ENCODE measurements around the gene ZNF763.
A peak's percentile ranks its signal among the peaks of the same experiment; 100 is the strongest.
"Not testable (repeated sequence)": the region's sequence is repeated elsewhere in the genome, so short reads cannot be mapped to it uniquely, and the experiment has no call there.

ZNF763 gene

GRCh38 chr19:11944656-11945055 lies 20.2 kb upstream of the ZNF763 start:
- in situ Hi-C loops (cut with HindIII; ENCODE audit: low pct_unique_long_range_greater_than_20kb, low sequenced_read_pairs), result no loop called here
- no peak for TF ChIP-seq JUND (IDR thresholded peaks at IDR 0.05; ENCODE audit: low read depth)
- no peak for DNase-seq (ENCODE audit: low read depth in 1 of 2, low spot score in 1 of 2)

DNA sequence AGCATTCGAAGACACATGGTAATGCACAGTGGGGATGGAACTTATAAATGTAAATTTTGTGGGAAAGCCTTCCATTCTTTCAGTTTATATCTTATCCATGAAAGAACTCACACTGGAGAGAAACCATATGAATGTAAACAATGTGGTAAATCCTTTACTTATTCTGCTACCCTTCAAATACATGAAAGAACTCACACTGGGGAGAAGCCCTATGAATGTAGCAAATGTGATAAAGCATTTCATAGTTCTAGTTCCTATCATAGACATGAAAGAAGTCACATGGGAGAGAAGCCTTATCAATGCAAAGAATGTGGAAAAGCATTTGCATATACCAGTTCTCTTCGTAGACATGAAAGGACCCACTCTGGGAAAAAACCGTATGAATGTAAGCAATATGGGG lies 16.2 kb upstream of the ZNF763 start:
- no peak for DNase-seq (ENCODE audit: low read depth in 1 of 2, low spot score in 1 of 2)
- in situ Hi-C loops (cut with HindIII; ENCODE audit: low pct_unique_long_range_greater_than_20kb, low sequenced_read_pairs), result no loop called here
- TF ChIP-seq JUND (IDR thresholded peaks at IDR 0.05; ENCODE audit: low read depth), result no peak

- TF ChIP-seq JUND (IDR thresholded peaks at IDR 0.05; ENCODE audit: low read depth), result no peak
- in situ Hi-C loops (cut with HindIII; ENCODE audit: low pct_unique_long_range_greater_than_20kb, low sequenced_read_pairs), result no loop called here
- no peak for DNase-seq (ENCODE audit: low read depth in 1 of 2, low spot score in 1 of 2)
Observed at GRCh38 chr19:11949201-11949600, 15.6 kb upstream of the ZNF763 start.

GRCh38 chr19:11949614-11950080 lies 15.2 kb upstream of the ZNF763 start:
- DNase-seq (ENCODE audit: low read depth in 1 of 2, low spot score in 1 of 2); in situ Hi-C loops (cut with HindIII; ENCODE audit: low pct_unique_long_range_greater_than_20kb, low sequenced_read_pairs): not testable (repeated sequence)

GRCh38 chr19:11950312-11950711 lies 14.5 kb upstream of the ZNF763 start:
- TF ChIP-seq JUND (IDR thresholded peaks at IDR 0.05; ENCODE audit: low read depth), result no peak
- in situ Hi-C loops (cut with HindIII; ENCODE audit: low pct_unique_long_range_greater_than_20kb, low sequenced_read_pairs), result no loop called here

GRCh38 chr19:11963566-11964355 lies 1.1 kb upstream of the ZNF763 start:
- TF ChIP-seq JUND (IDR thresholded peaks at IDR 0.05; ENCODE audit: low read depth), result no peak
- DNase-seq (ENCODE audit: low read depth in 1 of 2, low spot score in 1 of 2), result peak; percentile 21 to 73
- in situ Hi-C loops (cut with HindIII; ENCODE audit: low pct_unique_long_range_greater_than_20kb, low sequenced_read_pairs), result no loop called here

More at GRCh38 chr19:11950312-11950711, 14.5 kb upstream of the ZNF763 start:
- no peak for DNase-seq (ENCODE audit: low read depth in 1 of 2, low spot score in 1 of 2)

- DNase-seq (ENCODE audit: low read depth in 1 of 2, low spot score in 1 of 2), result no peak
- TF ChIP-seq JUND (IDR thresholded peaks at IDR 0.05; ENCODE audit: low read depth), result no peak
- in situ Hi-C loops (cut with HindIII; ENCODE audit: low pct_unique_long_range_greater_than_20kb, low sequenced_read_pairs), result no loop called here
Observed at GRCh38 chr19:11964496-11964857, 363 bp upstream of the ZNF763 start.

GRCh38 chr19:11970174-11970573 lies 5.3 kb downstream of the ZNF763 start:
- in situ Hi-C loops (cut with HindIII; ENCODE audit: low pct_unique_long_range_greater_than_20kb, low sequenced_read_pairs), result no loop called here
- no peak for DNase-seq (ENCODE audit: low read depth in 1 of 2, low spot score in 1 of 2)
- TF ChIP-seq JUND (IDR thresholded peaks at IDR 0.05; ENCODE audit: low read depth), result no peak

- no peak for DNase-seq (ENCODE audit: low read depth in 1 of 2, low spot score in 1 of 2)
- in situ Hi-C loops (cut with HindIII; ENCODE audit: low pct_unique_long_range_greater_than_20kb, low sequenced_read_pairs), result no loop called here
- TF ChIP-seq JUND (IDR thresholded peaks at IDR 0.05; ENCODE audit: low read depth), result no peak
Observed at GRCh38 chr19:11971041-11971440, 6.2 kb downstream of the ZNF763 start.

DNA sequence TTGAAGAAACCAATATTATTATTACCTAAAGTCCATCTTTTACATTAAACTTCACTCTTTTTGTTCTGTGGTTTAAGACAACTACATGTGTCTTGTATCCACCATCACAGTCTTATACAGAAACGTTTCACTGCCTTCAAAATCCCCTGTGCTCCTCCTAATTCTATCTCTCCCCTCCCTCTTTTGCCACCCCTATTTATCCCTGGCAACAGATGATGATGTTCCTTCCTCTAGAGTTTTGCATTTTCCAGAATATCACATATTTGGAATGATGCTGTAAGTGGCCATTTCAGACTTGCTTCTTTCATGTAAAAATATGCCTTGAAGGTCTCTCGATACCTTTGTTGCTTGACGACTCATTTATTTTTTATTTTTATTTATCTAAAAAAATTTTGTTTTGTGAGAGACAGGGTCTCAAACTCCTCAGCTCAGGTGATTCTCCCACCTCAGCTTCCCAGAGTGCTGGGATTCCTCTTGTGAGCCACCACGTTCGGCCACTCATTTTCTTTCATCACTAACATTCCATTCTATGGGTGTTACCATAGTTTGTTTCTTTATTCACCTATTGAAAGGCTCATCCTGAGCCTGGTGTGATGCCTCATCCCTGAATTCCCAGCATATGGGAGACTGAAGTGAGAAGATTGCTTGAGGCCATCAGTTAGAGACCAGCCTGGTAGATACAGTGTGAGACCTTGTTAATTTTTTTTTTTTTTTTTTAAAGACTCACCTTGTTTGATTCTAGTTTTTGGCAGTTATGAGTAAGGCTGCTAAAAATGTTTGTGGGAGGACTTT lies 8.4 kb downstream of the ZNF763 start:
- in situ Hi-C loops (cut with HindIII; ENCODE audit: low pct_unique_long_range_greater_than_20kb, low sequenced_read_pairs), result no loop called here
- TF ChIP-seq JUND (IDR thresholded peaks at IDR 0.05; ENCODE audit: low read depth), result no peak
- no peak for DNase-seq (ENCODE audit: low read depth in 1 of 2, low spot score in 1 of 2)

DNA sequence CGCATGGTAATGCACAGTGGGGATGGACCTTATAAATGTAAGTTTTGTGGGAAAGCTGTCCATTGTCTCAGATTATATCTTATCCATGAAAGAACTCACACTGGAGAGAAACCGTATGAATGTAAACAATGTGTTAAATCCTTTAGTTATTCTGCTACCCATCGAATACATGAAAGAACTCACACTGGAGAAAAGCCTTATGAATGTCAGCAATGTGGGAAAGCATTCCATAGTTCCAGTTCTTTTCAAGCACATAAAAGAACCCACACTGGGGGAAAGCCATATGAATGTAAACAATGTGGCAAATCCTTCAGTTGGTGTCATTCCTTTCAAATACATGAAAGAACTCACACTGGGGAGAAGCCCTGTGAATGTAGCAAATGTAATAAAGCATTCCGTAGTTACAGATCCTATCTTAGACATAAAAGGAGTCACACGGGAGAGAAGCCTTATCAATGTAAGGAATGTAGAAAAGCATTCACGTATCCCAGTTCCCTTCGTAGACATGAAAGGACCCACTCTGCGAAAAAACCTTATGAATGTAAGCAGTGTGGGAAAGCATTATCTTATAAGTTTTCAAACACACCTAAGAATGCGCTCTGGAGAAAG lies 13.8 kb downstream of the ZNF763 start:
- in situ Hi-C loops (cut with HindIII; ENCODE audit: low pct_unique_long_range_greater_than_20kb, low sequenced_read_pairs), result no loop called here

GRCh38 chr19:11979527-11979926 lies 14.7 kb downstream of the ZNF763 start:
- in situ Hi-C loops (cut with HindIII; ENCODE audit: low pct_unique_long_range_greater_than_20kb, low sequenced_read_pairs), result no loop called here
- DNase-seq (ENCODE audit: low read depth in 1 of 2, low spot score in 1 of 2), result no peak

More for the DNA sequence above, 13.8 kb downstream of the ZNF763 start:
- no peak for TF ChIP-seq JUND (IDR thresholded peaks at IDR 0.05; ENCODE audit: low read depth)
- DNase-seq (ENCODE audit: low read depth in 1 of 2, low spot score in 1 of 2), result no peak

DNA sequence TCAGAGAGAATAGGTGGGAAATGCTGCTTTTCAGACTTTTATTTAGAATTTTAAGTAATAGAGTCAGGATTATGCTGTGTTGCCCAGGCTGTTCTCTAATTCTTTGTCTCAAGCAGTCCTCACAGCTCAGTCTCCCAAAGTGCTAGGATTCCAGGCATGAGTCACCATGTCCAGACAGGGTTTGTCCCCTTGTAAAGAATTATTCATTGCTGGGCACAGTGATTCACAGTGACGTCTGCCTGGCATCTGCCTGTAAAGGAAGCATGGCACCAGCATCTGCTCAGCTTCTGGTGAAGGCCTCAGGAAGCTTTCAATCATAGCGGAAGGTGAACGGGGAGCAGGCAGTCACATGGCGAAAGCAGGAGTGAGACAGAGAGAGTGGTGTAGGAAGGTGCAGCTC lies 17.7 kb downstream of the ZNF763 start:
- no peak for TF ChIP-seq JUND (IDR thresholded peaks at IDR 0.05; ENCODE audit: low read depth)
- no peak for DNase-seq (ENCODE audit: low read depth in 1 of 2, low spot score in 1 of 2)
- in situ Hi-C loops (cut with HindIII; ENCODE audit: low pct_unique_long_range_greater_than_20kb, low sequenced_read_pairs), result no loop called here

More at GRCh38 chr19:11979527-11979926, 14.7 kb downstream of the ZNF763 start:
- TF ChIP-seq JUND (IDR thresholded peaks at IDR 0.05; ENCODE audit: low read depth), result no peak

Data from T47D (cell line).